Renal cortical epithelial cell (primary cell): ENCODE results near the gene MRNIP. TPM values are rescaled to one million over a fixed set of nuclear protein-coding genes. Genes with fewer than 3 reads are reported as not detected.

ENCODE experiments used
- DNase-seq: peaks from one replicate; pipeline ENCODE4 v3.0.0-alpha.2; 2011; ENCODE audit warnings: low read depth
- total RNA-seq: library from RNA; depleted of rRNA; stranded (reverse); fragments of >200 nt; gene quantifications from 2 replicates; pipeline ENCODE4 v1.2.3, GENCODE V29; 2014

The MRNIP gene
- total RNA-seq, 1 donor from 2014 or later: 26.5 TPM

DNA sequence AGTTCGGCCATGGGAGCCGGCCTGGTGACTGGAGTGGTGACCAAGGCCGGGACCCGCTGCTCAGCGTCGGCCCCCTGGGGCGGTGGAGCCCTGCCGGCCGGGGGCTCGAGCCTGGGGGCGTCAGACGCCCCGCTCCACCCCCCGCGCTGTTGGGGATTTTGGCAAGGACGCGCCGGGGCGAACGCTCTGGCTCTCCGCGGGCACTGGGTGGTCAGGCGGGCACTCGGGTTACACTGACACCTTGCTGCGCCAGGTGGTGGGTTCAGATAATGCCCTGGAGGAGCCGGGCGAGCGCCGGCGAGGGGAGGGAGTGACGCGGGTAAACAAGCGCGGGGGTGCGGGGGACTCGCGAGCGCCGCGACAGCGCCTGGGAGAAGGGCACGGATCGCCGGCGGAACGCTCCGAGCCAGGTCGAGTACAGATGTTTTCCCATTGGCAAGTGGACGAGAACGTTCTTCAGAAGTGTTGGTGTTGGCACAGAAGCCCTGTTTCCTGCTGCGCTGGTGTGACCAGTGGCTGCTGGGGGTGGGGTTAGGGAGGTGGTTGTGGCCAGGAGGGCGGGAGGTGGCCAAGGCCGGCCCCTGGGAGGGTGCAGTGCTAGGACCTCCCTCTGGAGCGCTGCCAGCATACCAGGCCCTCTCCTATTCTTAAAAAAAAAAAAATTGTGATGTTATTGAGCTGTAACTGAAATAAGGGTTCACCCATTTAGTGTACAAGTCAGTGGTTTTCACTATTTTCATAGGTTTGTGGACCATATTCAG is 37.1 kb downstream of the MRNIP start:
- peak; percentile 81 for DNase-seq

DNA sequence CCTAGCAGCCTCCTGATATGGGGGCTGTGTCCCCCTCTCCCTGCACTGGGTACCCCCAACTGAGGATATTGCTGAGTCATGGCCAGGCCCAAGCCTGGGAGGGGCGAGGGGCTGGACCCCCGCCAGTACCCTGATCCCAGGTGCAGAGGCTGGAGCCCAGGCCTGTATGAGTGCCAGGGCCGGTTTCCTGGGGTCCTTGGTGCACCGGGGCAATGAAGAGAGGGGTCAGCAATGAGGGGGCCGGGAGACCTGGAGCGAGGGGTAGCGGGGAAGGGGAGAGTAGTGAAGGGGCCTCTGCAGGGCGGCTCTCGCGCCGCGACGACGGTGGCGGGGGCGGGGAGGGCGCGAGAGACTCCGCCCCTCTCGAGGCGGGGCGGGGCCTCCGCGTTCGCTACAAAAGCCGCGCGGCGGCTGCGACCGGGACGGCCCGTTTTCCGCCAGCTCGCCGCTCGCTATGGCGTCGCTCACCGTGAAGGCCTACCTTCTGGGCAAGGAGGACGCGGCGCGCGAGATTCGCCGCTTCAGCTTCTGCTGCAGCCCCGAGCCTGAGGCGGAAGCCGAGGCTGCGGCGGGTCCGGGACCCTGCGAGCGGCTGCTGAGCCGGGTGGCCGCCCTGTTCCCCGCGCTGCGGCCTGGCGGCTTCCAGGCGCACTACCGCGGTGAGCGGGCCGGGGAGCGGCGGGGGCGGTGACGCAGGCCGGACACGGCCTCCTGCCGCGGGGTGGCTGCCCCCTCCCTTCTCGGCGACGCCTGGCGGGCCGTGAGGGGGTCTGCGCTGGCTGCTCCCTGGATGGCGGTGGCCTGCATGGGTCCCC is 37.9 kb downstream of the MRNIP start, which contains the start of gene SQSTM1:
Gene SQSTM1, plus strand, starts transcription at position 423 of the 815 bp plus-strand sequence. Its CDS starts 32 bp downstream, at position 455.
- DNase-seq: no peak

DNA sequence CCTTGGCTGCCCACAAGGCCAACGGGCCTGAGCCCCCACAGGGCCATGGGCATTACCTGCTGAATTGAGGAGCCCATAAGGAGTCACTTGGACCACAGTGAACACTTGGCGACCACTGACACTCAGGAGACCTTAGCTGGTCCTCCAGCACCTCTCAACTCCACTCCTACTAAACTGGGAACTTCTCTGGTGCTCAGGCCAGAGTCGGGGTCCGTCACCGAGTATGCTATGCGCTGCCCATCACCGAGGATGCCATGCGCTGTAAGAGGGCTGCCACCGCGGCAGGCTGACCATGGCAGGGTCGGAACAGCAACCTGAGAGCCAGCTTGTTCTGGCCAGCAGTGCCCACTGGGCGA is 38.5 kb downstream of the MRNIP start:
- DNase-seq: no peak

DNA sequence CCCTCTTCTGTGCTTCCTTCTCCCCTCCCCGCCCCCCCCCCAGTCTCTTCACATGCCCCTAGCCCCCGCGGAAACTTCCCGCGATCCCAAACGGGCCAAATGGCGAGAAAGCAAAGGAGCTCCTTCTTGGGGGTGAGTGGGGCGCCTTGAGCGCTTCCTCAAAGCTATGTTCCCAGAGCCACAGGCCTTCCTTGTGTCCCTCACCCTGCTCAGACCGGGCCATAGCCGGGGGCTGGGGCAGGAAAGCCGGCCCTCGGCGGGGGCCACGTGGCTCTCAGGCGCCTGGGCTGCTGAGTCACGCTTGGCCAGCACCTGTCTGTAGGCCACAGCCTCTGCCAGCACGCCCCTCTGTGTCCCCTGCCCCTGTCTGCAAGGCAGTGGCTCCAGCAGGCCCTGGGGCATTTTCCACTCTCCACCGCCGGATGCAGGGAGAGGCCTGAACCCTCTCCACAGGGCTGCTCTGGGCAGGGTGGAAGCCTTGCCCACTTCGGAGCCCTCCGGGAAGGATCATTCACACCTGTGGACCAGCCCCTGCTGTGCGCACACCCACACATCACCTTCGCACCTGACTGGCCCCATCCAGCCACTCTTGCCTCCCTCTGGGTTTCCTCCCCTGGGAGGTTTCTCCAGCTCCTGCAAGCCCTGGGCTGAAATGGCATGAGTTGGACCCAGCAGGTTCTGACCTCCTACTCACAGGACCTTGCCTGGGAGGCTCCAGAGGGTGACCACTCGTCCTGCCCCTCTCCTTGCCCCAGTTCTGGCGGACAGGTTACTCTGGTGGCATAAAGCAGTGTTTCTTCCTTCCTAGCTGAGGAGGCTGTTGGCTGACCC is 39.1 kb downstream of the MRNIP start:
- peak; percentile 73 for DNase-seq

DNA sequence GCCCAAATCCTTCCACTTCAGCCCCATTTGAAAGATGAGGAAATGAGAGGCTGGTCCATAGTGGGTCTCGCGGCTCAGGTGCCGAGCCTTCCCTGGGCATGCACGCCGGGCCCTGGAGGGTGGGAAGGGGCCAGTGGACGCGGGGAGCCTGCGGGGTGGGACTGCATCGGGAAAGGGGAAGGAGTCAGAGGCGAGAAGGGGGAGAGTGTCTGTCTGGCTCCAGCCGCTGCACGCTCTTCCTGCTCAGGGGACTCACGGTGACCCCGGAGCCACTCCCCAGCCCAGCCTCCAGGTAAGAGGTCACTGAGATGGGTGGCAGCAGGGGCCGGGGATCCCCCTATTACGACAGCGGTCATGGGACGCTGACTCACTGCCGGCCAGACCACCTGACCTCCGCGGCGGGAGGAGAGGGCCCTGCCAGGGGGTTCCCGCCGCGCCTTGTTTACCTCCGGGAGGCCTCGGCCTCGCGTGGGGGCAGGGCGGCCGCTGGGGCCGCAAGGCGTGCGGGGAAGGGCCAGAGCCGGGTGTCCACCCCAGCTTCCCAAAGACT is 39.8 kb downstream of the MRNIP start:
- peak; percentile 89 for DNase-seq

DNA sequence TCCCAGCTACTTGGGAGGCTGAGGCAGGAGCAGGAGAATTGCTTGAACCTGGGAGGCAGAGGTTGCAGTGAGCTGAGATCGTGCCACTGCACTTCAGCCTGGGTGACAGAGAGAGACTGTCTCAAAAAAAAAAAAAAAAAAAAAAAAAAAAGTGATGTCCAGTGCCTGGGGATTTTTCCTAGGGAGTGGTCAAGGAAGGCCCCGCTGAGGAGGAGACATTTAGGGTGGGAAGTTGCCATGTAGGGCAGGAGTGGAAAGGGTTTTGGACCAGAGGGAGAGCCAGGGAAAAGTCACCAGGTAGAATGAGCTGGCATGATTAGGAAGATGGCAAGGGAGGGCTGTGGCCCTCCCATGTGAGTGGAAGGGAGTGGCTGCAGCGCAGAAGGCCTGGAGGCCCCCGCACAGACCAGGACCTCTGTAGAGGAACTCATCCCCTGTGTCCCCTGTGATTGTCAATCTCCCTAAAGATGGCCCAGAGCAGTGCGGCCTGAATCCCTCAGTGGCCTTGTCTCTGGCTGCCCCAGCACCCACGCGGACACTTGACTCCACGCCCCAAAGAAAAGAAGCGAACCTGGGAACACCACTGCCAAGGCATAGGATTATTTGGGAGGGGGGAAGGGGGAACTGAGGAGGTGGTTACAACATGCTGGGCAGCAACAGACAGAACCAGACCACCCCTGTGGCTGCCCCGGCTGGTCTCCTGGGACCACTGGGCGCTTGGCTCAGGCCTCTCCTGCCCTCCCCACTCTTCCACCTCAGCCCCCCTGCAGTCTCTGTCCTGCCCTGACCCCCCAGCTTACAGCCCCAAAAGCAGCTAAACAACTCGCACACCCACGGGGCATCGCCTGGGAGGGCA is 40.5 kb downstream of the MRNIP start:
- DNase-seq: no peak

DNA sequence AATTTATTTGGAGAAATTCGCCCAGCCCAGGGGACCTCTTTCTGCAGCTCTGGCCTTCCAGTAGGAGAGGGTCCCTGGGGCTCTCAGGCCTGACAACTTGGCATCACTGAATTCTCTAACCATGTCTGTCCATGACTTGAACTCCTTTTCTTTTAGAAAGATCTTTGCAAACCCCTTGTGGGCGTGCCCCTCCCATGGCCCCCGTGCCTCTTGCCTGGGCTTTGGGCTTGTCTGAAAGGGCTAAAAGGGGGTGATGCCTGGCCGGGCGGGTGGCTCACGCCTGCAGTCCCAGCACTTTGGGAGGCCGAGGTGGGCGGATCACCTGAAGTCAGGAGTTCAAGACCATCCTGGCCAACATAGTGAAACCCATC is 41.2 kb downstream of the MRNIP start:
- no peak for DNase-seq

DNA sequence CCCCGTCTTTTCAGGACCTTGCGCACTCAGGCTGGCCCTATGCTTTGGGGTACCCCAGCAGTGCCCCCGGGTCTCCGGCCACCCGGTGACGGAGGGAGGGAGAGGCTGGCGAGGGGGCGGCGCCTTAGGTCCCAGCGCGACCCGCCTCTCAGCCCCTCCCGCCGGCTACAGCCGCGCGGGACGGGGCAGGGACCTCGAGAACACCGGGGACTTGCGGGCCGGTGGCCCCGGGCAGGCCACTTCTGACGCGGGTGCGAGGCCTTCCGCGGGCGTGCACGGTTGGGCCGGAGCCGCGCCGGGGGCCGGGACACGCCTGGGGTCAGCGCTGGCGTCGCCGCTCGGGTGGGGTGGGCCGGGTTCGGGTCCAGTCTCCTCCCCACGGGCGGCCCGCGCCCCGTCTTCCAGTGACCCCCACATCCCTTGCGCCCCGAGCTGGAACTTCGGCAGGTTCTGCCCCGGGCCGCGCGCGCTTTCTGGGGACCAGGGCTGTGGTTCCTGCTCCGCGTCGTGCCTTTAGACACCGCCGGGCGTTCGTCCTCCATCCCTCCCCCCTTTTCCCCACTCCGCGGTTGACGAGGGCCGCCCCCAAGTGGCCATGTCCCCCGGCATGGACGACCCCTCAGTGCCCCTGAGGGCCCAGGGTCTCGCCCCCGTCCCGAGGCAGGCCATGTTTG is 41.7 kb downstream of the MRNIP start:
- no peak for DNase-seq

DNA sequence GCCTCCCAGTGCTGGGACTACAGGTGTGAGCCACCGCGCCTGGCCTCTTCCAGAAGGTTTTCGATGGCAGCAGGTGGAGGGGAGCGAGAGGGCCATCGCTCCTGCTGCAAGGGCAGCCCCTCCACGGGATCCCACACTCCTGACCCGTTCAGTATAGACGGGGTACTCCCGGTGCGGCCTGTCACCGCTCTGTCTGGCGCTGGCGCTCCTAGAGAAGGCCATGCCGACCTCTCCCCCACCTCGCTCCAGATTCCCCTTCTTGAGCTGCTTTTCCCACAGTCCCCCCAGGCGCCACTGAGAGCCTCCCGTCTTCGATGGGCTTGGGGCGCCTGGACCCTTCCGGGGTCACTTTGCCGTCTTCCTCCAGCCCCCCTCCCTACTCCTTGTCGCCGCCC is 42.2 kb downstream of the MRNIP start:
- no peak for DNase-seq

DNA sequence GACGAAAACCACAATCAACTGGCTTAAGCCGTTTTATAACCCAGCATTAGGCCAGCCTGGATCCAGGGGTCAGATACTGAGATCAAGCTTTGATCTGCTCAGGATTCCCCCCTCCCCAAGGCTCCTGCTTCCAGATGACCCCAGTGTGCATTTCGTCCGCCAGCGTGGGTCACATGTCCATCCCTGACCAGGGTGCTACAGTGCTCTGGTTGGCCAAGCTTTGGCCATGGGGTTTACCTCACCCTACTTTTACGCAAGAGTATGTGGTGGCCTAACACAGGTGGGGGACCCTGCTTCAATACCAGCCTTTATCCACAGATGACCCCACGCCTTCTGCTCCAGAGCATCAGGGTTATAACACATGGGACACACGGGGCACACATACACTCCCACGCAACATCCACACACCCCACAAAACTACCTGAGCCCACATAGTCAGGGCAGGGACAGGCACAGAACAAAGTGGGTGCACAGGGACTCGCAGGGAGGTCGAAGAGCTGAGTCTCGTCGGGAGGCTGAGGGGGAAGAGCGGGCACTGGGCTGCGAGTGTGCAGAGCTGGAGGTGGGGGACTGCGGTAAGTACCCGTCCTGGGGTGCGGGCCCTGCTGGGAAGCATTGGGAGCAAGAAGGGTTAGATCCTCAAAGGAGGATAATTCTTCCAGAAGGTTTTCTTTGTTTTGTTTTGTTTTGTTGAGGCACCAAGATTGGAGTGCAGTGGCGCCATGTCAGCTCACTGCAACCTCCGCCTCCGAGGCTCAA is 42.9 kb downstream of the MRNIP start:
- DNase-seq: no peak

DNA sequence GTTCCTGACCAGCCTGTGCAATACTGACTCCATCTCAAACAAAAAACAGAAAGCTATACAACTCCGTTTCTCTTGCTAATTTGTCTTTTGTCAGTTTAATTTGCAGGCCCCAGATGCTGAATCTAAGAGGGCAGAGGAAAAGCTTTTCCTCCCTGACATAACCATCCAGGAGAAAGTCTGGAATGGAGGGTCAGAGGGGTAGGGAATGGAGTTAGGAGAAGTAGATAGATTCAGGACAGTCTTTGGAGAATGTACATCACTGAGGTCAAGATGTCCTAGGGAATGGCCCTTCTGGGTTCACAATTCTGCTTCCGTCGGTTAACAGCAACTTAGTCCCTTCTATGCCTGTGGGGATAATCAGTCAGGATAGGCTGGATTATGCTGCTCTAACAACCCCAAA is 44.5 kb downstream of the MRNIP start:
- DNase-seq: no peak

DNA sequence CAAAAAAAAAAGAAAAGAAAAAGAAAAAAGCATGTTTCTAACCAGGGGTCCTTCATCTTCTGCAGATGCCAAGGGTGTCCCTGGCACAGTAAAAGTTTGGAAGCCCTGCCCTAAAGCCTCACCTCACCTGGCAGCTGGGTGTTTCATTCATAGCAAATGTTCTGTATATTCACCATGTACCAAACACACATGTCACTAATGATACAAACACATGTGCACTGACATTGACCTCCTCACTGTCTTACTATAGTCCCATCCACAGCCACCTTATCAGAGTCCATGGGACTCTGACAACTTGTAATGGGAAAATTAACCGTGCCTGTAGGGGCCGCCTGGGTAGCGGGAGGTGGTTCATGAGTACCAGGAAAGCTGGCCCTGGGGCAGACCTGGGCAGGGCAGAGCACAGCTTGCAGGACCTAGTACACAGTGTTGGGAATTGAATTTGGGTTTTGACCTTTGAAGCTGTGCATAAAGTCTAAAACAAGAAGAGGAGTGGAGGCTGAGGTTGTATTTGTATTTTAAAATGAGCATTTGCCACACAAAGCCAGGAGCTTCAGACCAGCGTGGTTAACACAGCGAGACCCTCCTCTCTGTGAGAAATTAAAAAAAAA is 45.5 kb downstream of the MRNIP start:
- DNase-seq: no peak

DNA sequence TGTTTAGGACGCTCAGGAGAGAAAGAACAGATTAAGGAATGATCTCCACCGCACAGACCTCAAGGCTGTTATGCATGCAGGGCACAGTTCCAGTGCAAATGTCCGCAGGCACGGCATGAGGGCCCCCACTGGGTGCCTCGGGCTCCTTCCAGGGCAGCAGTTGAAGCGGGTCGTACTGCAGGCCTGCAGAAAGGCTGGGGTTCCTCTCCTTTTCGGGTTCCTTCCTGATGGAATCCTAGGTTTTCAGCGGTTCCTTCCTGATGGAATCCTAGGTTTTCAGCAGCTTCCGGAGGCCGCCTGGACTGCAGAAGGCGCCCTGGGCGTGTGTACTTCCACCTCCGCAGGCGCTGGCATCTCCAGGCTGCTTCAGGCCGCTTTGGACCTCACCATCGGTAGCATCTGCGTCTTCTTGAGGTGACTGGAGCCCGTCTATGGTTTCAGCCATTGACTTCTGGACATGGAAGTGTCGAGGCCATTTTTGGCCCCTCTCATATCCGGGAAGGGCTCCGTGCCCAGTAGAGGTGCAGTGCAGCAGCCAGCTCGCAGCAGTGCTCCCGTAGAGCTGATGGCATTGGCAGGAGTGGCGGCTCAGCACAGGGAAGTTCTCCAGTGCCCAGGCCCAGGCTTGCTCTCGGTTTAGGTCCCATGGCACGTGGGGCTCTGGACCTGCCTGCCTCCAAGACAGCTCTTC is 46.3 kb downstream of the MRNIP start:
- DNase-seq: no peak

DNA sequence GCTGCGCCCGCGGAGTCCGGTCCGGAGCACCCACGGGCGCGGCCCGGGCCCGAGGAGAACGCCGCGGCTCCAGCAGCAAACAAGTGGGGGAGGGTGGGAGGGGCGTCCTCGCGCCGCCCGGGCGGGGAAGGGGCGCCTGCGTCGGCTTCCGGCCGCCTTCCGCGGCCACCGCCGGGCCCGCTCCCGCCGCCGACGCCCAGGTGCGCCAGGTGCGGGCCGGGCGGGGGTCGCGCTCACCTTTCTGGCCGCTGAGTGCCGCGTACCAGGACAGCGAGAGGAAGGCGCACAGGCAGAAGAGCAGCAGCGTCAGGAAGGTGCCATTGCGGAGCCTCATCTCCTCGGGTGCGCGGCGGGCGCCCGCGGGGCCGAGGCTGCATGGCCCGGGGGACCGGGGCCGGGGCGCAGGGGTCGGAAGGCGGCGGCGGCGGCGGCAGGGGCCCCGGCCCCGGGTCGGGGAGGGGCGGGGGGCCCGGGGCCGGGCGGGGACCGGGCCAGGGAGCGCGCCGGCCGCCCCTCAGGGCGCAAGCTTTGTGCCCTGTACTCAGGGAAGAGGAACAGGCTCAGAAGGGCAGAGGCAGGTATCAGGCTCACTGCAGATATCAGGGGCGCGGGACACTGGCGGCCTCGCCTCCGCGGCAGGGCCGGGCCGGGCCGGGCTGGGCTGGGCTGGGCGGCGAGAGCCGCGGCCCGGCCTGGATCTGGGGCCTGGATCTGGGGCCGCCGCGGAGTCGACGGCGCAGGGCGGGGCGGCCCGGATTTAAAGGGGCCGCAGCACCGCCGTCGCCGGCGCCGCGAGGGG is 52.2 kb downstream of the MRNIP start, which contains the start of gene MGAT4B:
Gene MGAT4B, minus strand, starts transcription at position 617 of the 799 bp plus-strand sequence. Its CDS starts 283 bp downstream, at position 334.
- DNase-seq: no peak

DNA sequence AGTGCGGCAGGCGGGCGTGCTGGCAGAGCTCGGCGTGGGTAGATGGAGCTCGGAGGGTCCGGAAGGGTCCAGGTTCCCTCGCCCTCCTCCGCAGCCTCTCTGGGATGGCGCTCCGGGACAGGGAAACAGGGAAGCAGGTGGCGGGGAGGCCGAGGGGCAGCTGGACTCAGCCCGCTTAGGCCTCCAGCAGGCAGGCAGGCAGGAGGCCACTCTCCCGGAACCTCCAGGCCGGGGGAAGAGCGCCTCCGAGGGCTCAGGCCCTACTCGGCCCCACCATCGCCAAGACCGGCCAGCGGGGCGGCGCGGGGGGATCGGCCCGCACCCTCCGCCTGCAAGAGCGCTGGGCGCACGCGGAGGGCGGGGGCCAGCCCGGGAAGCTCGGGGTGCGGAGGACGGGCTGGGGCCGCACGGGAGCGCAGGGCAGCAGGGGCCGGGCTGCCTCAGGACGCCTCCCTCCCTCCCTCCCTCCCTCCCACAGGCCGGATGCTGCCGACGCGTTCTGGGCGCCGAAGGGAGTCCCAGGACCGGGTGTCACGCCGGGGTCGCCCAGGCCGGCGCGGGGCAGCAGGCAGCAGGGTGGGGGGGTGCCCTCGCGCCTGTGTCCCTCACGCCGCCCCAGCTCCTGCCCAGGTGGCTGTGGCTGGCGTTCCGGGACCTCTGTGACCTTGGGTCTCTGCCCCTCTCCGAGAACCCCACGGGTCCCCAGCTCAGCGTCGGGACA is 52.9 kb downstream of the MRNIP start:
- no peak for DNase-seq

DNA sequence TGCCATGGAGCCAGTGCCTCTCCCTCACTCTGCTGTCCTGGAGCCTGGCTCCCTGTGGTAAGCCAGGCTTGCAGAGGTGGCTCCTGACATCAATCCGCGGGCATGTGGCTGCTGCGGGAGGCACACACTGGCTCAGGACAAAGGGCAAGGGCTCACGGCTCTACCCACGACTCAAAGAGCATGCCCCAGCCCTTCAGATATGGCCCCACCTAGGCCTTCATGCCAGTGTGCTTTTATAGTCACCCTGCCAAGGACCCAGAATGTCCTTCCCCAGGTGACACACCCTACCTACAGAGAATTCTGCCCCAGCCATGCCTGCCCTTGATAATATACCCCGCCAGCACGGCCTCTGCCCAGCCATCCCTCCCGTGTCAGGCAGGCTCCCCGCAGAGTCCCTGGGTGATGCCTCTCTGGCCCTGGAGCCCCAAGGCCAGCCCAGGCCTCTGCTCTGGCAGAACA is 53.5 kb downstream of the MRNIP start:
- no peak for DNase-seq

DNA sequence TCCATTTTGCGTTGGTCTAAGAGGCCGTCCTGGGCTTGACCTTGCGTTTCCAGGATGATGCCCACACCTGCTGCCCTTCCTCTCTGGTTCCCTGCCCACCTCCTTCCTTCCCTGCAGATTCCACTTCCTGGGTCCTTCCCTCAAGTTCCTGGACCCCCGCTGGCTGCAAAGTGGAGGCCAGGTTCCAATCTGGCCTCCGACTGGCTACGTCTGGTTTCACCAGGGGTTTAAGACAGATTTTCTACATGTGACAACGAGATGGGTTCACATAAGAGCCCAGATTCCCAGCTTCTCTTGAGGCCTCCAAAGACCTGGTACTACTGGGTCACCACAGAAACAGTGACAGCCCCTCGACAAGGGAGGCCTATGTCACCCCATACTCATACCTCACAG is 54.1 kb downstream of the MRNIP start:
- DNase-seq: no peak
